Mesodermal cell (in vitro differentiated cells): ENCODE measurements around the gene SLC31A1. TPM values are rescaled to one million over a fixed set of nuclear protein-coding genes. Genes with fewer than 3 reads are reported as not detected.

Source experiments
- H3K27ac ChIP-seq: 2 replicates; pipeline ENCODE4 v1.7.0; 2013; ENCODE audit warnings: mild to moderate bottlenecking, low read depth, low read length, moderate library complexity; ENCODE audit not compliant: severe bottlenecking
- H3K36me3 ChIP-seq: 2 replicates; pipeline ENCODE4 v1.7.1; 2013; ENCODE audit warnings: mild to moderate bottlenecking, low read length, moderate library complexity; ENCODE audit not compliant: control insufficient read depth, insufficient read depth
- H3K4me1 ChIP-seq: one replicate; pipeline ENCODE4 v1.7.1; 2013; ENCODE audit warnings: mild to moderate bottlenecking, low read length; ENCODE audit not compliant: insufficient read depth, control insufficient read depth, poor library complexity, severe bottlenecking
- H3K4me3 ChIP-seq: 2 replicates; pipeline ENCODE4 v1.7.0; 2013; ENCODE audit warnings: low read length, control low read depth, mild to moderate bottlenecking; ENCODE audit not compliant: insufficient read depth, poor library complexity, severe bottlenecking; ENCODE audit errors: extremely low read depth
- H3K9me3 ChIP-seq: 2 replicates; pipeline ENCODE4 v1.7.1; 2013; ENCODE audit warnings: mild to moderate bottlenecking, low read length, moderate library complexity; ENCODE audit not compliant: control insufficient read depth
- WGBS, 2 experiments: methylation state at CpG; one replicate each; pipeline ENCODE4 v1.1.5; 2013; ENCODE audit warnings: missing lambda C conversion rate in 2 of 2; ENCODE audit not compliant: insufficient coverage in 2 of 2; 5-methylcytosine and 5-hydroxymethylcytosine counted together
- polyA plus RNA-seq, 2 experiments: library from polyadenylated mRNA; stranded (reverse); fragments of 50-300 nt; gene quantifications; one replicate each; pipeline ENCODE4 v1.2.3, GENCODE V29; 2013

SLC31A1 gene
- 31.6 TPM for polyA plus RNA-seq (2013, experiment 1 of 2)
- 33.6 TPM for polyA plus RNA-seq (2013, experiment 2 of 2)

DNA sequence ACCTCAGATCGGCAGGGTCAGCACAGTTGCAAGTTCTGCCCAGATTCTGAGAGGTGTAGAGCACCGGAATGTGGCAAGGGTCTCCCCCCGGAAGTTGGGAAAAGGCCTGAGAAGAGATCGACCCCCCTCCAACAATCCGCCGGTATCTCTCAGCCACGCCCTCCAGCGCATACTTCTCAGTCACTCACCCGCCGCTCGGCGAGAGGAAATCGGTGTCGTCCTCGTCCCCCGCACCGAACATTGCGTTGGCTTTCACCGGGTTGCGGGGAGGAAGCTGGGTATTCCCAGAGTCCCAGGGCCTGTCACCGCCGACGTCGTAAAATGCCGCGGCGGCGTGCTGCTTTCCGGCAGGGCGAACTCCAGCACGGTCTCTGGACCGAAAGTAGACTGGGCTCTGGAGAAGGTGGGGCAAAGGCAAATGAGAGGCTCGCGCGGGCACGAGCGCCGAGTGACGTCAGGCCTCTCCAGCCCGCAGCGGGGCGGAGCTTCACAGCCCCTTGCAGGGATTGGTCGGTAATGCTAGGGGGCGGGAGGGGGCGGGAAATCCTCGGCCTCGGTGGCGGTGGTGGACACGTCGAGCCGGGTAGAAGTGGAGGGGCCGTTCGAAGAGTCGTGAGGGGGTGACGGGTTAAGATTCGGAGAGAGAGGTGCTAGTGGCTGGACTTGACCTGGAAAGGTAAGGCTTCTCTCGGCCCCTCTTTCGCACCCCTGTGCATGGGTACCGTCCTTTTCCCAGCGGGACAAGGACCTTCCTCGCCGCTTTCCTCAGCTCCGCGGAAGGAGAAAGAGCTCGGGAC is at the start of gene SLC31A1, which contains the start of gene FKBP15:
SLC31A1 (plus strand) TSS at position 542 of the 797 bp plus-strand sequence. CDS start 34,605 bp downstream, outside the sequence.
FKBP15 (minus strand) TSS at position 275 of the 797 bp plus-strand sequence; CDS start at position 241, 34 bp downstream.
- Histone ChIP-seq H3K4me1 (peaks cover 7% of the 10 kb centered on the region), H3K4me3 (peak within 1 kb of the TSS; percentile 96), H3K36me3 (peaks cover 5% of the 10 kb centered on the region), H3K9me3 (no peaks in the 10 kb centered on the region), H3K27ac (peak within 1 kb of the TSS; percentile 68)
- WGBS, 2 experiments, result 0% methylated on average over 27 to 56 of the region's 65 CpGs

DNA sequence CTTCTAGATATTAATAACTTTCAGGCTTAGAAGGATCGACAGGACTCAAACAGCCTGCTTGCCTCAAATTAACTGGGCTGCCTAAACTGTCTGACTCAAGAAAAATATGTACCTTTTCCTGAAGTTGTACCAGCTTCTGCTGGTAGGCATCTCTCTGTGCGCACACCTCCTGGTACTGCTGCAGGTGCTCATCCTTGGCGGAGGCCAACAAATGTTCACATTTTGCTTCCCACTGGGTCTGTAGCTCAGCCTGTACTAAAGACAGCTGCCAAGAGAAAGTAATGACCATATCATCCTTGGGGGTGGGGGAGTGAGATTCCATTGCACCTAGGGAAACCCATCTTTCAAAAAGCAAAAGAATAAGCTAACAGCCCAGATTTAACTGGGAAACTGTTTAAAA is 48.0 kb upstream of the SLC31A1 start:
- Histone ChIP-seq H3K9me3 (no peaks in the 10 kb centered on the region), H3K4me3 (no peak overlapping the region), H3K36me3 (peaks cover 78% of the 10 kb centered on the region), H3K4me1 (peaks cover 3% of the 10 kb centered on the region), H3K27ac (no peak overlapping the region)
- WGBS, 2 experiments, result 92 to 96% methylated on average over 2 to 3 of the region's 3 CpGs

DNA sequence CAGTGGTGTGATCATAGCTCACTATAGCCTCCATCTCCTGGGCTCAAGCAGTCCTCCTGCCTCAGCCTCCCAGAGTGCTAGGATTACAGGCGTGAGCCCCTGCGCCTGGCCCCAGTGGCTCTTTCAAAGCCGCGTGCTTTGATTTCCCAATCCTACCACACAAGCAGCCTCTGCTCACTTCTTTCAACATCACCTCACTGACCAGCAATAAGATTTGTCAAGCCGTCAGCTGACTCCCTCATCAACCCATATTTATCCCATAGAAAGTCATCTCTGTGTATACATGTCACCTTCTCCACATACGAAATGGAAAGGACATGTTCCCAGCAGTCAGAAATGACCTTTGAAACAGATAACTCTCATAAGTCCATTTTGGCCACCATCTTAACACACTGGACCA is 44.5 kb upstream of the SLC31A1 start:
- H3K4me1 ChIP-seq, result peaks cover 3% of the 10 kb centered on the region
- peaks cover 70% of the 10 kb centered on the region for H3K36me3 ChIP-seq

DNA sequence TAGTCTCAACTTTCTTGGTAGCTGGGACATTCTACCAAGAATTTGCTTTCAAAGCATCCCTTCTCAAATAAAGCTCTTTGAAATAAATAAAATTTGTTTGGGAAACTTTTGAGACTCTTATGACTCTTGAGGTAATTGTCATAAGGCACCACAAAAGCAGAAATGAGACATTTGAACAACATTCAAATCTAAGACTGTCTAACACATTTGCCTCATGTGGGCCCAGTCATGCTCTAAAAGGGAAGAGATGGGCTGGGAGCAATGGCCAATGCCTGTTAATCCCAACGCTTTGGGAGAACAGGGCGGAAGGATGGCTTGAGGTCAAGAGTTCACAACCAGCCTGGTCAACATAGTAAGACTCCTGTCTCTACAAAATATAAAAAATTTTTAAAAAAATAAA is 44.1 kb upstream of the SLC31A1 start:
- Histone ChIP-seq H3K4me1 (peaks cover 3% of the 10 kb centered on the region), H3K27ac (no peak overlapping the region), H3K4me3 (no peak overlapping the region), H3K36me3 (peaks cover 73% of the 10 kb centered on the region), H3K9me3 (no peaks in the 10 kb centered on the region)
- WGBS, 2 experiments, result no CpG with 5 or more reads among the region's 2 CpGs

More for the DNA sequence above, 44.5 kb upstream of the SLC31A1 start:
- Histone ChIP-seq H3K9me3 (no peaks in the 10 kb centered on the region), H3K27ac (no peak overlapping the region), H3K4me3 (no peak overlapping the region)
- WGBS, 2 experiments, result 98 to 100% methylated on average over 4 to 6 of the region's 6 CpGs

DNA sequence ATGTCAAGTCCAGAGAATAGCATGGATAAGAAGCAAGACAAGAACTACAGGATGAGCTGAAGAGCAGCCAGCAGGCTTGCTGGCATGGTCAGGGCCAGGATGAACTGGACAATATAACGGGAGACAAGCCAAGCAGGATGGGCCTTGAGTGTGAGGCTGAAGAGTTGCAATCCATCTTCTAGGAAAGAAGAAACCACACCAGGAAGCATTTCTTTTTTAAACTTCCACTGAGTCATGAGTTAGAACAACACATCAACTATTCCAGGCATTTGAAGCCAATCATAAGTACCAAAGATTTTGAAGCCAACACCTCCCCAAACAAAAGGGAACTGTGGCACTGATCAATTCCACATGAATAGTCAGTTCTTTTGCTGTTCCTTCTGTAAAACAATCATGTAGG is 43.3 kb upstream of the SLC31A1 start:
- peaks cover 72% of the 10 kb centered on the region for H3K36me3 ChIP-seq
- WGBS, 2 experiments, result no CpG with 5 or more reads among the region's 1 CpG
- H3K27ac ChIP-seq, result no peak overlapping the region
- H3K4me1 ChIP-seq, result peaks cover 3% of the 10 kb centered on the region
- H3K4me3 ChIP-seq, result no peak overlapping the region
- H3K9me3 ChIP-seq, result no peaks in the 10 kb centered on the region

DNA sequence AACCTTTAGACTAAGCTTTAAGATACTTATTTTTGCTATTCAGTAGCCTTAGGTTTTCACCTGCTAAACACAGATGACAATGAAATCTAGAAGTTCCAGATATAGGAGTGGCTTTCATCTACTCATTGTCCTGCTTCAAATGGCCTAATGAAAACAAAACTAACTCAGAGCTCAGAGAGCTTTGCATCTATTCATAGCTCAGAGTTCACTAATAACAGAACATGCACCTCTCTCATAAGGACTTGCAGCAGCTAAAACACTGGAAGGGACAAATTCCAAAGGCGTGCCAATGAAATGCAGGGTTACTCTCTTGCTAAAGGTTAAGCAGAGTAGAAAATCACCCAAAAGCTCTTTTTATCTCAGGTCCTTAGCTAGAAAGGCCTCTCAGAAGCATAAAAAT is 41.5 kb upstream of the SLC31A1 start:
- Histone ChIP-seq H3K4me1 (peaks cover 3% of the 10 kb centered on the region), H3K9me3 (no peaks in the 10 kb centered on the region), H3K36me3 (peaks cover 74% of the 10 kb centered on the region), H3K27ac (no peak overlapping the region), H3K4me3 (no peak overlapping the region)
- 0% methylated on average over 1 of the region's 1 CpG for WGBS, 2 experiments

DNA sequence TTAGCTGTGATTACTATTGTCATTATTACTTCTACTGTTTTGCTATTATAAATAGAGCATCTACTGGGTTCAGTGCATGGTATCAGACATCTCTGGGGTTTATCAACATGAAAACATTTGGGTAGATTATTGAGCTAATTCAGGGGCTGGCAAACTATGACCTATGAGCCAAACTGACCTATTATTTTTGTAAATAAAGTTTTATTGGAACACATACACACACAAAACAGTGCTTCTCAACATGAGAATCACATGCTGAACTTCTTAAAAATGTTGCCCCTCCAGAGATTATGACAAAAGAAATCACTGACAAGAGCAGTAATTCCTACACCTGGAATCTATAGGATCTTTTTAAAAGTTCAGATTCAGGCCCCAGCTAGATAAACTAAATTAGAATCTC is 40.2 kb upstream of the SLC31A1 start:
- peaks cover 77% of the 10 kb centered on the region for H3K36me3 ChIP-seq
- H3K27ac ChIP-seq, result no peak overlapping the region
- H3K9me3 ChIP-seq, result no peaks in the 10 kb centered on the region
- peaks cover 3% of the 10 kb centered on the region for H3K4me1 ChIP-seq
- H3K4me3 ChIP-seq, result no peak overlapping the region

DNA sequence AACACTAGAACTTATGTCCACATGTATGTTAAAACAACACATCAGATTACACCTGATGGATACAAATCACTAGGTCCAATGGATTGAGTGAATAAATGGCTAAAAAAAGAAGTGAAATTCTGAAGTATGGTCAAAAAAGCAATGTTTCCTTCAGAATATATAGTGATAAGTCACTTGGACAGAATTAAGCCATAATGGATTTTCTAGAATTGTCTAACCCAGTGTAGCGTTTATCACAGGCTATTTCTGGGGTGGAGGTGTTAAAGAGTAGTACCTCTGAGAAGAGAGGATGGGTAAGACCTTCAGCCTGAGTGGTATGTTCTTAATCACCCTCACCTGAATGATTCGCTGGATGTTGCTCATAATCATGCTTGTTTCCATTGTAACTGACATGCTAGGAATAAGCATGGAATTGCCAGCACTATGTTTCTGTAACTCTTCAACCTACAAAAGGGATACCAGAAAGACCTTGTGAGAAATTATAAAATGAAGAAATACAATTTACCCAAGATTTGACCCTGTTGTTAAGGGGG is 37.3 kb upstream of the SLC31A1 start:
- Histone ChIP-seq H3K4me1 (peaks cover 19% of the 10 kb centered on the region), H3K36me3 (peaks cover 76% of the 10 kb centered on the region), H3K9me3 (no peaks in the 10 kb centered on the region), H3K4me3 (no peak overlapping the region), H3K27ac (no peak overlapping the region)
- 100% methylated on average over 1 to 2 of the region's 2 CpGs for WGBS, 2 experiments

DNA sequence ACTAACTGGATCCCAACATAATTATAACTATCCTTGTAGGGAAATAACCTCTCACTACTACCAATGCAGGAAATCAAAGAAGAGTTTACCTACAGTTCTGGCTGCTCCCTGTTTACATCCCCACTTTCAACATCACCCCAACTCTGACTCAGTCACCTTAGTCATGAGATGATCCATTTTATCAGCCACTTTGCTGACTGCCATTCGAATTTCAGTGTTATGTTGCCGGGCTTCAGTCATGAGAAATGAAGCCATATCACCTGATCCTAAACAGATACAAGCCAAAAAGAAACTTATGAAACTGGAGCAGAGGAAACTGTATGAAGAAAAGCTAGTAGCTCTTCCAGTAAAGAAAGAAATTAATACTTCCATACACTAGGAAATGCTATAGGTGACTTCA is 36.8 kb upstream of the SLC31A1 start:
- Histone ChIP-seq H3K4me3 (no peak overlapping the region), H3K9me3 (no peaks in the 10 kb centered on the region), H3K27ac (no peak overlapping the region), H3K4me1 (peaks cover 19% of the 10 kb centered on the region), H3K36me3 (peaks cover 74% of the 10 kb centered on the region)
- WGBS, 2 experiments, result 73% methylated on average over 2 of the region's 2 CpGs; no CpG with 5 or more reads in 1 of the 2 experiments

DNA sequence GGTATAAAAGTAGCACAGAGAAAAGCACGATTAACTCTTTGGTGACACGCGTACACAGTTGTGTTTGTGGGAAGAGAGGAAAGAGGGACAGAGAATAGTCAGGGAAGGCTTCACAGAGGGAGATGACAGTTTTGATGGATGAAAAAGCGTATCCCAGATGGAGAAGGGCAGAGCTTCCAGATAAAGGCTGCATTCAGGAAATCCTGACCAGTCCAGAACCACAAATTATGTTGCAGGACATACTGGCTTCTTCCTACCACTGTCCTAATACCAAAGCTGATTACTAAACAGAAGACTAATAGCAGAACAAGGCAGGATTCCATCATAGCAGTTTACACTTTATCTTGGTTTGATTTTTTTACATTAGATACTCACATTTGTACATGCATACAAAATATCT is 36.1 kb upstream of the SLC31A1 start:
- WGBS, 2 experiments, result 91 to 98% methylated on average over 3 to 4 of the region's 4 CpGs
- Histone ChIP-seq H3K27ac (no peak overlapping the region), H3K9me3 (no peaks in the 10 kb centered on the region), H3K36me3 (peaks cover 73% of the 10 kb centered on the region), H3K4me1 (peaks cover 19% of the 10 kb centered on the region), H3K4me3 (no peak overlapping the region)
